GM19455 (cell line): ENCODE data around the gene TMEM132D.

Experiments
- ATAC-seq: cut with Tn5 transposase; IDR thresholded peaks from one replicate; pipeline ENCODE4 v1.9.1; 2021; ENCODE audit not compliant: unreplicated experiment

The TMEM132D gene

GRCh38 chr12:129279771-129280170 lies 624.1 kb downstream of the TMEM132D start:
- no peak for ATAC-seq

GRCh38 chr12:129276361-129277060 lies 627.3 kb downstream of the TMEM132D start:
- no peak for ATAC-seq

GRCh38 chr12:129269756-129270495 lies 633.9 kb downstream of the TMEM132D start:
- no peak for ATAC-seq

GRCh38 chr12:129258781-129259318 lies 645.0 kb downstream of the TMEM132D start:
- no peak for ATAC-seq

GRCh38 chr12:129257524-129257923 lies 646.3 kb downstream of the TMEM132D start:
- ATAC-seq: no peak

GRCh38 chr12:129246630-129247029 lies 657.2 kb downstream of the TMEM132D start:
- no peak for ATAC-seq

GRCh38 chr12:129245769-129246168 lies 658.1 kb downstream of the TMEM132D start:
- ATAC-seq: no peak

- ATAC-seq: no peak
Observed at GRCh38 chr12:129241852-129242251, 662.0 kb downstream of the TMEM132D start.

GRCh38 chr12:129237881-129238280 lies 665.9 kb downstream of the TMEM132D start:
- no peak for ATAC-seq

GRCh38 chr12:129234209-129234608 lies 669.6 kb downstream of the TMEM132D start:
- ATAC-seq: no peak

GRCh38 chr12:129231491-129231890 lies 672.3 kb downstream of the TMEM132D start:
- no peak for ATAC-seq

- ATAC-seq: no peak
Observed at GRCh38 chr12:129230995-129231394, 672.8 kb downstream of the TMEM132D start.

GRCh38 chr12:129226851-129227250 lies 677.0 kb downstream of the TMEM132D start:
- ATAC-seq: no peak

GRCh38 chr12:129226005-129226404 lies 677.8 kb downstream of the TMEM132D start:
- no peak for ATAC-seq

- ATAC-seq: no peak
Observed at GRCh38 chr12:129215556-129215955, 688.3 kb downstream of the TMEM132D start.

- ATAC-seq: no peak
Observed at GRCh38 chr12:129213551-129213950, 690.3 kb downstream of the TMEM132D start.

- no peak for ATAC-seq
Observed at GRCh38 chr12:129211862-129212630, 691.8 kb downstream of the TMEM132D start.

- ATAC-seq: no peak
Observed at GRCh38 chr12:129208566-129208965, 695.3 kb downstream of the TMEM132D start.

- no peak for ATAC-seq
Observed at GRCh38 chr12:129207084-129207483, 696.7 kb downstream of the TMEM132D start.

- no peak for ATAC-seq
Observed at GRCh38 chr12:129203456-129203855, 700.4 kb downstream of the TMEM132D start.

- ATAC-seq: no peak
Observed at GRCh38 chr12:129202109-129202814, 701.6 kb downstream of the TMEM132D start.
